ENCODE data around the gene ASH1L.
"Not testable (repeated sequence)": the region's sequence is repeated elsewhere in the genome, so short reads cannot be mapped to it uniquely, and the experiment has no call there.

Gene ASH1L

DNA sequence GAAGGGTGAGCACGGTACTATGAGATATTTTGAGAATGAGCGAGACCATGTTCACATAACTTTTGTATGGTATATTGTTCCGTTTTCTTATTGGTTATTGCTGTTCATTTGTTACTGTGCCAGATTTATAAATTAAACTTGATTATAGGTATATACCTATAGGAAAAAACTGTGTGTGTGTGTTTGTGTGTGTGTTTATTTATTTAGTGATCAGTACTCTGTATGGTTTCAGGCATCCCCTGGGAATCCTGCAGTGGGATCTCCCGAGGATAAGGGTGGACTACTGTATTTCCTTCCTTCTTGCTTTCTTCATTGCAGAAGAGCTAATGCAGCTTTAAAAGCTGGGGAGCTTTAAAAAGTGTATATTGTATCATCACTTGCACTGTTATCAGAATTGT is 8.0 kb upstream of the ASH1L start:
- no peaks in the 10 kb centered on the region for H3K27me3 ChIP-seq (ENCODE audit: insufficient read depth, poor library complexity, severe bottlenecking)
- no peak overlapping the region for H3K27ac ChIP-seq (replicated peaks)
- H3K4me3 ChIP-seq (replicated peaks; ENCODE audit: insufficient read depth, low read length) = no peak overlapping the region
- TF ChIP-seq POLR2AphosphoS5 (IDR thresholded peaks at IDR 0.05; ENCODE audit: low read depth) = no peak
- TF ChIP-seq, protein P1, sequence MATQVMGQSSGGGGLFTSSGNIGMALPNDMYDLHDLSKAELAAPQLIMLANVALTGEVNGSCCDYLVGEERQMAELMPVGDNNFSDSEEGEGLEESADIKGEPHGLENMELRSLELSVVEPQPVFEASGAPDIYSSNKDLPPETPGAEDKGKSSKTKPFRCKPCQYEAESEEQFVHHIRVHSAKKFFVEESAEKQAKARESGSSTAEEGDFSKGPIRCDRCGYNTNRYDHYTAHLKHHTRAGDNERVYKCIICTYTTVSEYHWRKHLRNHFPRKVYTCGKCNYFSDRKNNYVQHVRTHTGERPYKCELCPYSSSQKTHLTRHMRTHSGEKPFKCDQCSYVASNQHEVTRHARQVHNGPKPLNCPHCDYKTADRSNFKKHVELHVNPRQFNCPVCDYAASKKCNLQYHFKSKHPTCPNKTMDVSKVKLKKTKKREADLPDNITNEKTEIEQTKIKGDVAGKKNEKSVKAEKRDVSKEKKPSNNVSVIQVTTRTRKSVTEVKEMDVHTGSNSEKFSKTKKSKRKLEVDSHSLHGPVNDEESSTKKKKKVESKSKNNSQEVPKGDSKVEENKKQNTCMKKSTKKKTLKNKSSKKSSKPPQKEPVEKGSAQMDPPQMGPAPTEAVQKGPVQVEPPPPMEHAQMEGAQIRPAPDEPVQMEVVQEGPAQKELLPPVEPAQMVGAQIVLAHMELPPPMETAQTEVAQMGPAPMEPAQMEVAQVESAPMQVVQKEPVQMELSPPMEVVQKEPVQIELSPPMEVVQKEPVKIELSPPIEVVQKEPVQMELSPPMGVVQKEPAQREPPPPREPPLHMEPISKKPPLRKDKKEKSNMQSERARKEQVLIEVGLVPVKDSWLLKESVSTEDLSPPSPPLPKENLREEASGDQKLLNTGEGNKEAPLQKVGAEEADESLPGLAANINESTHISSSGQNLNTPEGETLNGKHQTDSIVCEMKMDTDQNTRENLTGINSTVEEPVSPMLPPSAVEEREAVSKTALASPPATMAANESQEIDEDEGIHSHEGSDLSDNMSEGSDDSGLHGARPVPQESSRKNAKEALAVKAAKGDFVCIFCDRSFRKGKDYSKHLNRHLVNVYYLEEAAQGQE (IDR thresholded peaks at IDR 0.05; ENCODE audit: insufficient replicate concordance, low read depth) = no peak
- TF ChIP-seq, protein P2, sequence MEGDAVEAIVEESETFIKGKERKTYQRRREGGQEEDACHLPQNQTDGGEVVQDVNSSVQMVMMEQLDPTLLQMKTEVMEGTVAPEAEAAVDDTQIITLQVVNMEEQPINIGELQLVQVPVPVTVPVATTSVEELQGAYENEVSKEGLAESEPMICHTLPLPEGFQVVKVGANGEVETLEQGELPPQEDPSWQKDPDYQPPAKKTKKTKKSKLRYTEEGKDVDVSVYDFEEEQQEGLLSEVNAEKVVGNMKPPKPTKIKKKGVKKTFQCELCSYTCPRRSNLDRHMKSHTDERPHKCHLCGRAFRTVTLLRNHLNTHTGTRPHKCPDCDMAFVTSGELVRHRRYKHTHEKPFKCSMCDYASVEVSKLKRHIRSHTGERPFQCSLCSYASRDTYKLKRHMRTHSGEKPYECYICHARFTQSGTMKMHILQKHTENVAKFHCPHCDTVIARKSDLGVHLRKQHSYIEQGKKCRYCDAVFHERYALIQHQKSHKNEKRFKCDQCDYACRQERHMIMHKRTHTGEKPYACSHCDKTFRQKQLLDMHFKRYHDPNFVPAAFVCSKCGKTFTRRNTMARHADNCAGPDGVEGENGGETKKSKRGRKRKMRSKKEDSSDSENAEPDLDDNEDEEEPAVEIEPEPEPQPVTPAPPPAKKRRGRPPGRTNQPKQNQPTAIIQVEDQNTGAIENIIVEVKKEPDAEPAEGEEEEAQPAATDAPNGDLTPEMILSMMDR (IDR thresholded peaks at IDR 0.05; ENCODE audit: insufficient read depth, low read length) = no peak
- no peak for TF ChIP-seq SPI1 (IDR thresholded peaks at IDR 0.05; ENCODE audit: borderline replicate concordance, low read depth)
- no peak for TF ChIP-seq GABPA (IDR thresholded peaks at IDR 0.05; ENCODE audit: low read depth)
- no peak for DNase-seq (ENCODE audit: low read depth in 1 of 2, low spot score in 1 of 2)

DNA sequence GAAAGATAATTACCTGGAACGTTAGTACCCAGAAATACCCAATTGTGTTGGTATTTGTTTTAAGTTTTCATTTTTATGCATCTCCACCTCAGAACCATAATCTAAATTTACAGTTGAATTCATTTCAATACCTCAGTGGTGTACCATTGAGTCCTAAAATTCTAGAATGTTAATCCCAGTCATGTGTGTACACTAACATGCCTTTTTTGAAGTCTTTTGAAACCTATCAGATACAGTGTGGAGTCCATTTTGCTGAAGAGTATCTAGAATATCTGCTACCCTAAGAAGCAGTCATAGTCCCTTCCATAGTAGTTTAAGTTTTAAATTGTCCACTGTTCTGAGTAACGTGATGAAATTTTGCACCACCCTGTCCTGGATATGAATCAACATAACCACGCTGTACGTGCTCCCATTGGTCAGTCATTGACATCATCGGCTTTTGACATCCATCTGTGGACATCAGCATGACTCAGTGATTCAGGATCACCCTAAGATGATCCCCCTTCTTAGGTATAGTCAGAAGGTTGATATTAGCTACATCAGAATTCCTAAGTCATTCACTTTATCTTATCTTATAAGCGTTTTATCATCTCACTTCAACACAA is 7.5 kb upstream of the ASH1L start:
- H3K27ac ChIP-seq (replicated peaks) = no peak overlapping the region

DNA sequence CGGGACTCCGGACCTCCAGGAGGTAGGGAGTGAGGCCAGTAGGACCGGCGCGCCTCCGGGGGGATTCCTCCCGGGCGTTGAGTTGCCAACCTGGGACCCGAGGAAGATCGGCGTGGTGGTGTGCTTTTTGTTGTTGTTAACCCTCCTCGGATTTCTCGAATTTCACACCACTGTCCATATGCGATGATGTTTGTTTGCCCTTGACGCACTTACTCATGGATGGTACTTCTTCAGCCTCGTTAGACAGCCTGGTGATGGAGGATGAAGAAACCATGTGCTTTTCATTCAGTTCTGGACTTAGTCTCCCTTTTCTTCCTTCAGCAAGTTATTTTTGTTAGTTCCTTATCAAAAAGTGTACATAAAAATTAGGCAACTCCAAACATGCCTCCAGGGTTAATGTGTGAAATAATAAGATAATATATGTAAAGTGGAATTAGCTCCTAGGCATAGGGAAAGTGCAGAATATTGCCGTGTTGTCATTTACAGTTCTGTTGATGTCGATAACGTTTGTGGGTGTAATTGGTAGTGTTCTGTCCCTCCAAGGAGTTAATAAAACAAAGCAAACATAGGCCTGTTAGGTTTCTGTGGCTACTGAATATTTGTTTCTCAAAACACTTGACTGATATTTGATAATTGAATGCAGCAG is 897 bp upstream of the ASH1L start:
- peak overlapping the region; percentile 75 for H3K4me3 ChIP-seq (replicated peaks; ENCODE audit: insufficient read depth, low read length)
- not testable (repeated sequence) for H3K27me3 ChIP-seq (ENCODE audit: insufficient read depth, poor library complexity, severe bottlenecking); DNase-seq (ENCODE audit: low read depth in 1 of 2, low spot score in 1 of 2)
- TF ChIP-seq, protein P1 (IDR thresholded peaks at IDR 0.05; ENCODE audit: insufficient replicate concordance, low read depth) = peak; percentile 5
- peak overlapping the region; percentile 99 for H3K27ac ChIP-seq (replicated peaks)

More for the DNA sequence above, 7.5 kb upstream of the ASH1L start:
- no peaks in the 10 kb centered on the region for H3K27me3 ChIP-seq (ENCODE audit: insufficient read depth, poor library complexity, severe bottlenecking)
- no peak for DNase-seq (ENCODE audit: low read depth in 1 of 2, low spot score in 1 of 2)
- H3K4me3 ChIP-seq (replicated peaks; ENCODE audit: insufficient read depth, low read length) = no peak overlapping the region
- TF ChIP-seq SPI1 (IDR thresholded peaks at IDR 0.05; ENCODE audit: borderline replicate concordance, low read depth) (no peak), GABPA (IDR thresholded peaks at IDR 0.05; ENCODE audit: low read depth) (no peak), POLR2AphosphoS5 (IDR thresholded peaks at IDR 0.05; ENCODE audit: low read depth) (no peak)
- TF ChIP-seq, protein P1 (IDR thresholded peaks at IDR 0.05; ENCODE audit: insufficient replicate concordance, low read depth) = no peak
- TF ChIP-seq, protein P2 (IDR thresholded peaks at IDR 0.05; ENCODE audit: insufficient read depth, low read length) = no peak
